Thymus (tissue), 11 donors: Measurements from ENCODE around the gene MRPL36. TPM values are rescaled to one million over a fixed set of nuclear protein-coding genes. Genes with fewer than 3 reads are reported as not detected.

Source experiments
- DNase-seq, 9 donors: peaks; one replicate each; pipeline ENCODE4 v3.0.0-alpha.2; 2013; ENCODE audit warnings: low spot score in 9 of 9, low read depth in 6 of 9, missing footprints in 1 of 9
- H3K27ac ChIP-seq, 2 donors: one replicate each; pipeline ENCODE4 v1.5.1; 2013; ENCODE audit warnings: control low read depth in 1 of 2, low read depth in 1 of 2, low read length in 1 of 2, mild to moderate bottlenecking in 1 of 2, moderate library complexity in 1 of 2
- H3K27me3 ChIP-seq, 2 donors: one replicate each; pipeline ENCODE4 v1.5.1; 2013; ENCODE audit warnings: low read length in 1 of 2; ENCODE audit not compliant: control insufficient read depth in 2 of 2, insufficient read depth in 1 of 2
- H3K36me3 ChIP-seq, 2 donors: one replicate each; pipeline ENCODE4 v1.5.1; 2013; ENCODE audit warnings: low read length in 1 of 2, mild to moderate bottlenecking in 1 of 2, moderate library complexity in 1 of 2; ENCODE audit not compliant: control insufficient read depth in 2 of 2, insufficient read depth in 2 of 2
- H3K4me1 ChIP-seq, 2 donors: one replicate each; pipeline ENCODE4 v1.5.1; 2013; ENCODE audit warnings: low read length in 2 of 2; ENCODE audit not compliant: control insufficient read depth in 2 of 2, insufficient read depth in 2 of 2
- H3K4me3 ChIP-seq, 2 donors: one replicate each; pipeline ENCODE4 v1.5.1; 2013; ENCODE audit warnings: low read length in 2 of 2, control low read depth in 1 of 2, mild to moderate bottlenecking in 1 of 2
- H3K9me3 ChIP-seq, 2 donors: one replicate each; pipeline ENCODE4 v1.5.1; 2013; ENCODE audit warnings: low read length in 1 of 2, mild to moderate bottlenecking in 1 of 2; ENCODE audit not compliant: control insufficient read depth in 2 of 2, insufficient read depth in 1 of 2
- WGBS: extraction: QIAGEN DNeasy Blood & Tissue Kit; methylation state at CpG from one replicate; pipeline ENCODE4 v1.1.7; 2013; 5-methylcytosine and 5-hydroxymethylcytosine counted together
- polyA plus RNA-seq: library from polyadenylated mRNA; stranded (reverse); fragments of 200-250 nt; gene quantifications from one replicate; pipeline ENCODE4 v1.2.3, GENCODE V29; 2013
- total RNA-seq: library from RNA; stranded (reverse); fragments of 120-200 nt; gene quantifications from one replicate; pipeline ENCODE4 v1.2.4, GENCODE V29; 2013
- donor health status: healthy.

Gene MRPL36
- total and polyA plus RNA-seq, 2 donors: 73.0 to 74.1 TPM

DNA sequence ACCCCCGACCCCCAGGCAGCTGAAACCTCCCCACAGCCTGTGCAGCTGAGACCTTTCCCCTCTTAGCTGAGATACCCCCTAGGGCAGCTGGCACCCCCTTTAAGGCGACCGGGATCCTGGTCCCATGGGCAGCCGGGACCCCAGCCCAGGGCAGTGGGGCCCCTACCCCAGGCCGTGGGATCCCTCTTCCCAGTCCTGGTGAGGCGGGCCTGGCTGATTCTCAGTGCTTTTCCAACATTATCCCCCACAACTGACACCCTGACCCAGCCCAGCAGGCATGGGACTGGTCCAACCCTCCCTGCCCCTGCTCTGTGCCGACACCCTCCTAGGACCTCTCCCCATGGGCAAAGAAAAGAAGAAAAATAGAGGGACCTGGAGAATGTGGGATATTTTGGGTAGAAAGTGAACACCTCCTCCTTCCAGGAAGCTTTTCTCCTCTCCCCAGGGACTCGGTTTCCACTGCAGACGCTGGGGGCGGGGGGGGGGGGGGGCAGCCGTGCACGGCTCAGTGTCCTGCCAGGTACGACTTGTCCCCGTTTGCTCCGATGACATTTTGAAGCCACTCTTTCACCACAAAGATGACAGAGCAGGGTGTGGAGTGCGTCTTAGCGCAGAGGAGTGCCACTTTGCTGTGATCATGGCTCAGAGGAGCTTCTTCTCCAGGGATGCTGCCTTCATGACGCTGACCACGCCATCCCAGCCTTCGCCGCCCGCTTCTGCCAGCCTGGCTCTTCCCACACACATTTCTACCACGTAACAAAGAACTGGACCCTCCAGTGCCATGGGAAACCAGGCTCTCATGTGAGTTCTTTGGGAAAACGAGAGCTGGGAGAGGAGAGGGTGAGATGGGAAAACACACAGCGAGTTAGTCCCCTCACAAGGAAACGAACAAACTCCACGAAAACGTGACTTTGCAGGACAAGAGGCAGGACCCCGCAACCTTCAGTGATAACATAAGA is 47.5 kb downstream of the MRPL36 start:
- no peak for DNase-seq
- Histone ChIP-seq H3K4me1 (no peaks in the 10 kb centered on the region), H3K9me3 (no peaks in the 10 kb centered on the region), H3K4me3 (no peak overlapping the region), H3K27ac (no peak overlapping the region), H3K27me3 (peaks cover 0 to 10% of the 10 kb centered on the region in 2 donors), H3K36me3 (no peaks in the 10 kb centered on the region)
- 89% methylated on average over 29 of the region's 29 CpGs for WGBS

GRCh38 chr5:1751026-1751863 is 48.4 kb downstream of the MRPL36 start:
- Histone ChIP-seq H3K4me3 (no peak overlapping the region), H3K27ac (no peak overlapping the region), H3K4me1 (no peaks in the 10 kb centered on the region), H3K36me3 (no peaks in the 10 kb centered on the region), H3K9me3 (no peaks in the 10 kb centered on the region), H3K27me3 (peaks cover 0 to 10% of the 10 kb centered on the region in 2 donors)
- DNase-seq: no peak
- 61% methylated on average over 27 of the region's 27 CpGs for WGBS

DNA sequence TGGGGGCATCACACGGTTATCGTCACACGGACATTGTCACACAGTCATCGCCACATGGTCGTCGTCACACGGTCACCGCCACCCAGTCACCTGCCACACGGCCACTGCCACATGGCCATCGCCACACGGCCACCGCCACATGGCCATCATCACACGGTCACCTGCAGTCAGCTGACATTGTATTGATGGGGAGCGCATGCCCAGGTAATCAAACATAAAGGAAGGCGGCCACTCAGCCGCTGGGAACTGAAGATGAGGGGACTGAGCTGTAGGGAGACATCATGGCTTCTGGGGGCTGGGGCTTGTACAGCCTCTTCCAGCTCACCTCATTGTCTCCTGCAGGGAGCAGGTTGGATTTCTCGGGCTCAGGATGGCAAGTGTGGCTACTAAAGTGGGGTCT is 49.2 kb downstream of the MRPL36 start:
- 94% methylated on average over 17 of the region's 17 CpGs for WGBS
- Histone ChIP-seq H3K4me1 (no peaks in the 10 kb centered on the region), H3K4me3 (no peak overlapping the region), H3K9me3 (no peaks in the 10 kb centered on the region), H3K27me3 (peaks cover 0 to 7% of the 10 kb centered on the region in 2 donors), H3K36me3 (no peaks in the 10 kb centered on the region), H3K27ac (no peak overlapping the region)
- no peak for DNase-seq

DNA sequence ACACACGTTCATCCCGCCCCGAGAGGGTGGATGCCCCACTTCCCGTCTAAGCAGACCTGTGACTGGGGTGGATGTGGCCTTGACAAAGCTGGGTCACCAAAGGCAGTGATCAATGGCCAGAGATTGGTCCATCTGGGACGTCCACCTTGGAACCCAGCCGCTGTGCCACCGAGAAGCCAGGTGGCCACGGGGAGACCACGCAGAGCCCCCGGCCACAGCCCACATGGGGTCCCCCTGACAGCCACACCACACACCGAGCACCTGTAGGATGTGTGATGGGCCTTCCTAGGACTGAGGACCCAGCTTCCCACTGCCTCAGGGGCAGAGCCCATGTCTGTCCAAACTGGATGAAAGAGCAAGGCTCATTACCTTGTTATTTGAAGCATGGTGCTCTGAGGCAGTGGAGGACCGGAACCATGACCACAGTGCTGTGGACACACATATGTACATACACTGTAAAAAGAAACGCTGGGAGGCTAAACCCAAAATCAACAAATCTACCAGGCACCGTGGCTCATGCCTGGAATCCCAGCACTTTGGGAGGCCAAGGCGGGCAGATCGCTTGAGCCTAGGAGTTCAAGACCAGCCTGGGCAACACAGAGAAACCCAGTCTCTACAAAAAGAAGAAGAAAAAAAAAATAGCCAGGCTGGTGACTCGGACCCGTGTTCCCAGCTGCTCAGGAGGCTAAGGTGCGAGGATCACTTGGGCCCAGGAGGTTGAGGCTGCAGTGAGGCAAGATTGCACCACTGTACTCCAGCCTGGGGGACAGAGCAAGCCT is 50.1 kb downstream of the MRPL36 start:
- H3K27me3 ChIP-seq: peaks cover 0 to 4% of the 10 kb centered on the region in 2 donors
- WGBS: 95% methylated on average over 19 of the region's 19 CpGs
- H3K4me1 ChIP-seq: no peaks in the 10 kb centered on the region

GRCh38 chr5:1748845-1749244 is 50.8 kb downstream of the MRPL36 start:
- peaks cover 0 to 4% of the 10 kb centered on the region in 2 donors for H3K27me3 ChIP-seq
- no peak for DNase-seq
- H3K4me3 ChIP-seq: no peak overlapping the region
- WGBS: 93% methylated on average over 19 of the region's 19 CpGs
- no peaks in the 10 kb centered on the region for H3K36me3 ChIP-seq
- H3K27ac ChIP-seq: no peak overlapping the region
- H3K4me1 ChIP-seq: no peaks in the 10 kb centered on the region
- no peaks in the 10 kb centered on the region for H3K9me3 ChIP-seq

More for the DNA sequence above, 50.1 kb downstream of the MRPL36 start:
- no peak for DNase-seq
- no peak overlapping the region for H3K27ac ChIP-seq
- no peaks in the 10 kb centered on the region for H3K9me3 ChIP-seq
- H3K4me3 ChIP-seq: no peak overlapping the region
- no peaks in the 10 kb centered on the region for H3K36me3 ChIP-seq

Other genes starting within 250 kb of the MRPL36 start
- gene NDUFS6, start 1.6 kb upstream of the MRPL36 start, total RNA-seq: 42.8 TPM
- 55.0 TPM for gene NDUFS6, start 1.6 kb upstream of the MRPL36 start, polyA plus RNA-seq
- gene IRX4, start 83.1 kb upstream of the MRPL36 start, total RNA-seq: not detected
- 0.07 TPM for gene IRX4, start 83.1 kb upstream of the MRPL36 start, polyA plus RNA-seq